Neural progenitor cell (in vitro differentiated cells): ENCODE results near the gene RHOG.

ENCODE experiments used
- EZH2 ChIP-seq: fragments of 200-600 bp; sonication (generic); IDR thresholded peaks from 2 replicates; pipeline ENCODE4 v1.6.1; 2017; ENCODE audit warnings: antibody characterized with exemption, mild to moderate bottlenecking, moderate library complexity
- TF ChIP-seq, protein P1 (sequence below): fragments of 200-600 bp; sonication (generic); IDR thresholded peaks from 2 replicates; pipeline ENCODE4 v1.5.1; 2017; ENCODE audit warnings: antibody characterized with exemption, mild to moderate bottlenecking

DNA sequence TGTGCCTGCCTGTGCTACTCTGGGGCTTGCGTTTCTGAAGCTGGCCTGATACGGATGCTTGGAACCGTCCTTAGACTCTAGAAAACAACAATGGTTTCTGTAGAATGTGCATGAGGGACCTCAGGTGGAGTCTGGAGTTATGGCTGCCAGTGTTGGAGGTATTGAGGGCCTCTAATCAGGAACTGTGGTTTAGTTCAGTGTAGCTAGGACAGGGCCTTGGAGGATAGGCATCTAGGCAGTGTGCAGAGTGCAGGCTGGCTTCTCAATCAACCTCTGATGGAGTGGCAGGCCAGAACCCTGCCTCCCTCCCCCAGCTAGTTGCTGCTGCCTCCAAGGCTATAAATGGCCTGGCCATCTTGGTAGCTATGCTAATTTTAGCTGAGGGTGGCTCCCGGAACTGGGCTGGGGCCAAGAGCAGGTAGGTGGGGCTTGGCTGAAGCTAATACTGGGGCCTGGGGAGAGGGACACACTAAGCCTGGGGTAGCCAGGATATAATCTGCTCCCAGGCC, 18.7 kb upstream of the RHOG start:
- TF ChIP-seq, protein P1, sequence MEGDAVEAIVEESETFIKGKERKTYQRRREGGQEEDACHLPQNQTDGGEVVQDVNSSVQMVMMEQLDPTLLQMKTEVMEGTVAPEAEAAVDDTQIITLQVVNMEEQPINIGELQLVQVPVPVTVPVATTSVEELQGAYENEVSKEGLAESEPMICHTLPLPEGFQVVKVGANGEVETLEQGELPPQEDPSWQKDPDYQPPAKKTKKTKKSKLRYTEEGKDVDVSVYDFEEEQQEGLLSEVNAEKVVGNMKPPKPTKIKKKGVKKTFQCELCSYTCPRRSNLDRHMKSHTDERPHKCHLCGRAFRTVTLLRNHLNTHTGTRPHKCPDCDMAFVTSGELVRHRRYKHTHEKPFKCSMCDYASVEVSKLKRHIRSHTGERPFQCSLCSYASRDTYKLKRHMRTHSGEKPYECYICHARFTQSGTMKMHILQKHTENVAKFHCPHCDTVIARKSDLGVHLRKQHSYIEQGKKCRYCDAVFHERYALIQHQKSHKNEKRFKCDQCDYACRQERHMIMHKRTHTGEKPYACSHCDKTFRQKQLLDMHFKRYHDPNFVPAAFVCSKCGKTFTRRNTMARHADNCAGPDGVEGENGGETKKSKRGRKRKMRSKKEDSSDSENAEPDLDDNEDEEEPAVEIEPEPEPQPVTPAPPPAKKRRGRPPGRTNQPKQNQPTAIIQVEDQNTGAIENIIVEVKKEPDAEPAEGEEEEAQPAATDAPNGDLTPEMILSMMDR, result no peak
- no peak for TF ChIP-seq EZH2
